Measurements from ENCODE around the gene USP17L30.
"Not testable (repeated sequence)": the region's sequence is repeated elsewhere in the genome, so short reads cannot be mapped to it uniquely, and the experiment has no call there.

USP17L30 gene

GRCh38 chr4:9362829-9363228 lies at the start of gene USP17L30:
Gene USP17L30 (plus strand): TSS chr4:9363129. CDS start chr4:9363129, 0 bp downstream.
- not testable (repeated sequence) for DNase-seq (ENCODE audit: low spot score)

GRCh38 chr4:9324191-9324590 lies 38.7 kb upstream of the USP17L30 start:
- DNase-seq (ENCODE audit: low spot score): not testable (repeated sequence)

GRCh38 chr4:9324865-9325264 lies 38.1 kb upstream of the USP17L30 start, which contains the start of gene USP17L24:
Gene USP17L24 (plus strand): TSS chr4:9325165. CDS start chr4:9325165, 0 bp downstream.
- not testable (repeated sequence) for DNase-seq (ENCODE audit: low spot score)

- not testable (repeated sequence) for DNase-seq (ENCODE audit: low spot score)
Measured at GRCh38 chr4:9329611-9330010, 33.3 kb upstream of the USP17L30 start, which contains the start of gene USP17L25. Gene USP17L25 (plus strand): TSS chr4:9329911. CDS start chr4:9329911, 0 bp downstream.

GRCh38 chr4:9334358-9334757 lies 28.6 kb upstream of the USP17L30 start, which contains the start of gene USP17L26:
Gene USP17L26 (plus strand): TSS chr4:9334658. CDS start chr4:9334658, 0 bp downstream.
- DNase-seq (ENCODE audit: low spot score): not testable (repeated sequence)

GRCh38 chr4:9339103-9339502 lies 23.8 kb upstream of the USP17L30 start, which contains the start of gene USP17L5:
Gene USP17L5 (plus strand): TSS chr4:9339403. CDS start chr4:9339403, 0 bp downstream.
- not testable (repeated sequence) for DNase-seq (ENCODE audit: low spot score)

GRCh38 chr4:9343848-9344247 lies 19.1 kb upstream of the USP17L30 start, which contains the start of gene USP17L27:
Gene USP17L27 (plus strand): TSS chr4:9344148. CDS start chr4:9344148, 0 bp downstream.
- not testable (repeated sequence) for DNase-seq (ENCODE audit: low spot score)

- DNase-seq (ENCODE audit: low spot score): not testable (repeated sequence)
Measured at GRCh38 chr4:9348593-9348992, 14.3 kb upstream of the USP17L30 start, which contains the start of gene USP17L28. Gene USP17L28 (plus strand): TSS chr4:9348893. CDS start chr4:9348893, 0 bp downstream.

- DNase-seq (ENCODE audit: low spot score): not testable (repeated sequence)
Measured at GRCh38 chr4:9350866-9351265, 12.1 kb upstream of the USP17L30 start.

- DNase-seq (ENCODE audit: low spot score): not testable (repeated sequence)
Measured at GRCh38 chr4:9353338-9353737, 9.6 kb upstream of the USP17L30 start, which contains the start of gene USP17L29. Gene USP17L29 (plus strand): TSS chr4:9353638. CDS start chr4:9353638, 0 bp downstream.

GRCh38 chr4:9379881-9380280 lies 17.0 kb downstream of the USP17L30 start:
- not testable (repeated sequence) for DNase-seq (ENCODE audit: low spot score)

GRCh38 chr4:9381012-9381534 lies 18.1 kb downstream of the USP17L30 start:
- not testable (repeated sequence) for DNase-seq (ENCODE audit: low spot score)

- DNase-seq (ENCODE audit: low spot score): no peak
Measured at GRCh38 chr4:9384126-9384525, 21.2 kb downstream of the USP17L30 start.

- DNase-seq (ENCODE audit: low spot score): not testable (repeated sequence)
Measured at GRCh38 chr4:9389001-9389400, 26.1 kb downstream of the USP17L30 start.

GRCh38 chr4:9405774-9406173 lies 42.8 kb downstream of the USP17L30 start:
- DNase-seq (ENCODE audit: low spot score): not testable (repeated sequence)

GRCh38 chr4:9406491-9406890 lies 43.6 kb downstream of the USP17L30 start:
- not testable (repeated sequence) for DNase-seq (ENCODE audit: low spot score)

GRCh38 chr4:9409793-9410192 lies 46.9 kb downstream of the USP17L30 start:
- no peak for DNase-seq (ENCODE audit: low spot score)

All from COLO829 (cell line).